ENCODE data around the gene SENP3. TPM values are rescaled to one million over a fixed set of nuclear protein-coding genes. Genes with fewer than 3 reads are reported as not detected.

The SENP3 gene
- total RNA-seq, 1 donor from 2014 or later = 33.0 TPM

- DNase-seq (ENCODE audit: missing footprints) = peak; percentile 100
- peak; percentile 99 for ATAC-seq
- intact Hi-C loops (cut with DNase I) = loop anchor here (1.0 kb wide), 1 partner anchor 74 kb away; the partner anchor contains the start of gene WRAP53
These were observed 52.9 kb downstream of the SENP3 start, which contains the start of gene FXR2 for GRCh38 chr17:7614425-7615264. TSS of gene FXR2 (minus strand) at chr17:7614897. CDS start at chr17:7614532, 365 bp downstream.

DNA sequence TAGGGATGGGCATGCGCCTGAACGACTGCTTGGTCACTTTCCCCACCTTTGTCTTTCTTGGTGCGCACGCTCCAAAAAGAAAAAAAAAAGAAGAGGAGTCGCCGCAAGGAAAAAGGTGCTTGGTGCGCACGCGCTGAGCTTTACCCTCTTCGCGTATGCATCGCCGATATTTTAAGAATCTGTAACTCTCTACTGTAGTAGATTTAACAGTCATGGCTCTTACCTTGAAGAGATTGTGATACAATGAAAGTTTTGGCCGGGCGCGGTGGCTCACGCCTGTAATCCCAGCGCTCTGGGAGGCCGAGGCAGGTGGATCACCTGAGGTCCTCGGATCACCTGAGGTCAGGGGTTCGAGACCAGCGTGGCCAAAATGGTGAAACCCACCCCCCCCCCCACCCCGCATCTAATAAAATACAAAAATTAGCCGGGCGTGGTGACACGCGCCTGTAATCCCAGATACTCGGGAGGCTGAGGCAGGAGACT lies 53.6 kb downstream of the SENP3 start:
- intact Hi-C loops (cut with DNase I) = loop anchor here (1.0 kb wide), 1 partner anchor 73 kb away; the partner anchor contains the start of gene WRAP53
- DNase-seq (ENCODE audit: missing footprints) = no peak
- ATAC-seq = no peak

DNA sequence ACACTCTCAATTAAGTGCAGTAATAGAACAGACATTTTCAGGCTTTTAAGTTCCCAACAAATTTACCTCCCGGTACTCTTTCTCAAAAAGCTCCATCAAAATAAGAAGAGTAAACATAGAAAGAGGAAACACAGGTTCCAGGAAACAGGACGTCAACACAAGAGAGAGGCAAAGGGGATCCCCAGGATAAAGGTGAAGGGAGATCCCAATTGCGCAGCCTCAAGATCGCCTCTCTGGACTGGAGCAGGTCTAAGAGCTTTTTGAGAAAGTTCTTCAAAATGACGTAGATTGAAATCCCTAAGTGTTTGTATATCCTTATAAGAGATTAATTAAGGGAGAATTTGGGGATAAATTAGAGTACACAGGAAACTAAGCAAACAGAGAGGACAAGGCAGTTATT lies 56.9 kb downstream of the SENP3 start:
- no peak for ATAC-seq
- intact Hi-C loops (cut with DNase I) = no loop called here
- no peak for DNase-seq (ENCODE audit: missing footprints)

DNA sequence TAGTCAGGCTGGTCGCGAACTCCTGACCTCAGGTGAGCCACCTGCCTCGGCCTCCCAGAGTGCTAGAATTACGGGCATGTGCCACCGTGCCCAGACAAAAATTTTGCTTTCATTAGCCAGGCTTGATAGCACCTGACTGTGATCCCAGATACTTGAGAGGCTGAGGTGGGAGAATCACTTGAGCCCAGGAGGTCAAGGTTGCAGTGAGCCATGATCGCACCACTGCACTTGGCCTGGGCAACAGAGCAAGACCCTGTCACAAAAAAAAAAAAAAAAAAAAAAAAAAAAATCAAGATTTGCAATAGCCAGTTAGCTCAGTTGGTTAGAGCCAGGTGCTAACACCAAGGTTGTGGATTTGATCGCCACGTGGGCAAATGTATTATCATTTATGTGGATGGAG lies 59.1 kb downstream of the SENP3 start:
- DNase-seq (ENCODE audit: missing footprints) (no peak), ATAC-seq (no peak)
- intact Hi-C loops (cut with DNase I) = no loop called here

Other genes starting within 250 kb of the SENP3 start
- gene GPS2, start 246.6 kb upstream of the SENP3 start, total RNA-seq = 70.3 TPM
- 30.8 TPM for gene NEURL4, start 232.6 kb upstream of the SENP3 start, total RNA-seq
- 14.0 TPM for gene ACAP1, start 225.4 kb upstream of the SENP3 start, total RNA-seq
- gene KCTD11, start 209.8 kb upstream of the SENP3 start, total RNA-seq = 4.7 TPM
- not detected for gene TMEM95, start 206.8 kb upstream of the SENP3 start, total RNA-seq
- gene TNK1, start 180.8 kb upstream of the SENP3 start, total RNA-seq = 2.6 TPM
- 18.4 TPM for gene PLSCR3, start 167.4 kb upstream of the SENP3 start, total RNA-seq
- 64.0 TPM for gene TMEM256, start 157.8 kb upstream of the SENP3 start, total RNA-seq
- 7.0 TPM for gene NLGN2, start 154.1 kb upstream of the SENP3 start, total RNA-seq
- not detected for gene SPEM1, start 141.6 kb upstream of the SENP3 start, total RNA-seq
- gene SPEM2, start 136.3 kb upstream of the SENP3 start, total RNA-seq = not detected
- gene SPEM3, start 133.1 kb upstream of the SENP3 start, total RNA-seq = not detected
- 2.7 TPM for gene TMEM102, start 126.5 kb upstream of the SENP3 start, total RNA-seq
- 11.7 TPM for gene FGF11, start 122.4 kb upstream of the SENP3 start, total RNA-seq
- gene CHRNB1, start 116.9 kb upstream of the SENP3 start, total RNA-seq = 11.8 TPM
- 62.1 TPM for gene ZBTB4, start 82.3 kb upstream of the SENP3 start, total RNA-seq
- gene SLC35G6, start 80.5 kb upstream of the SENP3 start, total RNA-seq = not detected
- 36.4 TPM for gene POLR2A, start 77.6 kb upstream of the SENP3 start, total RNA-seq
- gene TNFSF12, start 12.9 kb upstream of the SENP3 start, total RNA-seq = 41.7 TPM
- gene TNFSF13, start 3.2 kb upstream of the SENP3 start, total RNA-seq = 13.5 TPM
- gene CD68, start 17.7 kb downstream of the SENP3 start, total RNA-seq = 40.4 TPM
- gene MPDU1, start 21.9 kb downstream of the SENP3 start, total RNA-seq = 32.0 TPM
- gene SOX15, start 28.2 kb downstream of the SENP3 start, total RNA-seq = 0.89 TPM
- gene FXR2, start 53.0 kb downstream of the SENP3 start, total RNA-seq = 103 TPM
- 78.9 TPM for gene SAT2, start 65.9 kb downstream of the SENP3 start, total RNA-seq
- gene SHBG, start 68.2 kb downstream of the SENP3 start, total RNA-seq = 0.35 TPM
- 3.8 TPM for gene ATP1B2, start 89.0 kb downstream of the SENP3 start, total RNA-seq
- gene TP53, start 125.6 kb downstream of the SENP3 start, total RNA-seq = 15.4 TPM
- gene WRAP53, start 126.6 kb downstream of the SENP3 start, total RNA-seq = 5.6 TPM
- 0.11 TPM for gene EFNB3, start 143.3 kb downstream of the SENP3 start, total RNA-seq
- gene DNAH2, start 155.8 kb downstream of the SENP3 start, total RNA-seq = not detected